ENCODE data around the gene GTPBP2.

- TF ChIP-seq ATF2 (tag by site-specific recombination; IDR thresholded peaks at IDR 0.05; ENCODE audit: low read depth) (no peak), ZNF580 (tag by site-specific recombination; IDR thresholded peaks at IDR 0.05) (no peak), ZNF449 (tag by site-specific recombination; IDR thresholded peaks at IDR 0.05) (no peak), CTCF (tag by site-specific recombination; IDR thresholded peaks at IDR 0.05) (no peak), ZBTB26 (tag by site-specific recombination; optimal IDR thresholded peaks at IDR 0.05) (no peak), ZNF561 (tag by site-specific recombination; IDR thresholded peaks at IDR 0.05; ENCODE audit: borderline replicate concordance) (no peak), PRDM6 (tag by site-specific recombination; IDR thresholded peaks at IDR 0.05) (no peak), YY1 (tag by site-specific recombination; IDR thresholded peaks at IDR 0.05) (no peak), PRDM10 (tag by site-specific recombination; IDR thresholded peaks at IDR 0.05) (no peak), PRDM4 (tag by site-specific recombination; IDR thresholded peaks at IDR 0.05) (no peak), ZNF521 (tag by site-specific recombination; IDR thresholded peaks at IDR 0.05) (no peak), ZNF16 (tag by site-specific recombination; IDR thresholded peaks at IDR 0.05; ENCODE audit: low read depth) (no peak), ZNF19 (tag by site-specific recombination; IDR thresholded peaks at IDR 0.05; ENCODE audit: low read depth) (no peak)
Observed at GRCh38 chr6:43608807-43609206, 20.3 kb downstream of the GTPBP2 start.
